ENCODE data around the gene GGN.
"Not testable (repeated sequence)": the region's sequence is repeated elsewhere in the genome, so short reads cannot be mapped to it uniquely, and the experiment has no call there.

The GGN gene

GRCh38 chr19:38412961-38413360 is 25.1 kb upstream of the GGN start:
- Histone ChIP-seq H4K20me1 (no peaks in the 10 kb centered on the region), H3K4me2 (no peak overlapping the region), H3K9me3 (no peaks in the 10 kb centered on the region), H3K27me3 (no peaks in the 10 kb centered on the region), H3K4me3 (no peak overlapping the region), H3K4me1 (peaks cover 11% of the 10 kb centered on the region), H3K9ac (no peak overlapping the region), H3K36me3 (no peaks in the 10 kb centered on the region), H3K27ac (no peak overlapping the region)
- no peak for TF ChIP-seq Cebpa-rat (IDR thresholded peaks at IDR 0.05)

- H3K4me3 ChIP-seq, result no peak overlapping the region
- no peaks in the 10 kb centered on the region for H3K36me3 ChIP-seq
- TF ChIP-seq Cebpa-rat (IDR thresholded peaks at IDR 0.05), result no peak
- no peaks in the 10 kb centered on the region for H4K20me1 ChIP-seq
- H3K4me2 ChIP-seq, result no peak overlapping the region
- H3K9ac ChIP-seq, result no peak overlapping the region
- H3K27ac ChIP-seq, result no peak overlapping the region
- H3K4me1 ChIP-seq, result peaks cover 6% of the 10 kb centered on the region
- no peaks in the 10 kb centered on the region for H3K27me3 ChIP-seq
- no peaks in the 10 kb centered on the region for H3K9me3 ChIP-seq
Measured at GRCh38 chr19:38412491-38412890, 24.7 kb upstream of the GGN start.

- H3K4me1 ChIP-seq, H3K9ac ChIP-seq, H3K27me3 ChIP-seq, H3K27ac ChIP-seq, H3K4me3 ChIP-seq, H3K36me3 ChIP-seq, H3K4me2 ChIP-seq, H3K9me3 ChIP-seq, H4K20me1 ChIP-seq: not testable (repeated sequence)
Measured at GRCh38 chr19:38411898-38412297, 24.1 kb upstream of the GGN start.

- Histone ChIP-seq H3K4me2 (no peak overlapping the region), H3K36me3 (peaks cover 13% of the 10 kb centered on the region), H3K27me3 (no peaks in the 10 kb centered on the region), H3K9me3 (no peaks in the 10 kb centered on the region), H4K20me1 (no peaks in the 10 kb centered on the region), H3K9ac (no peak overlapping the region), H3K27ac (no peak overlapping the region), H3K4me1 (no peaks in the 10 kb centered on the region), H3K4me3 (no peak overlapping the region)
- no peak for TF ChIP-seq Cebpa-rat (IDR thresholded peaks at IDR 0.05)
Measured at GRCh38 chr19:38411041-38411712, 23.3 kb upstream of the GGN start.

GRCh38 chr19:38410407-38410806 is 22.6 kb upstream of the GGN start:
- not testable (repeated sequence) for H3K4me3 ChIP-seq, H3K27me3 ChIP-seq, H3K4me1 ChIP-seq, H4K20me1 ChIP-seq, H3K27ac ChIP-seq, H3K9ac ChIP-seq, H3K4me2 ChIP-seq, H3K9me3 ChIP-seq
- H3K36me3 ChIP-seq, result peaks cover 17% of the 10 kb centered on the region

GRCh38 chr19:38409631-38410133 is 21.8 kb upstream of the GGN start:
- H3K9ac ChIP-seq, result no peak overlapping the region
- H3K27ac ChIP-seq, result no peak overlapping the region
- no peak overlapping the region for H3K4me2 ChIP-seq
- H3K4me3 ChIP-seq, result no peak overlapping the region
- peaks cover 24% of the 10 kb centered on the region for H3K36me3 ChIP-seq
- H3K4me1 ChIP-seq, result no peaks in the 10 kb centered on the region
- H3K9me3 ChIP-seq, result no peaks in the 10 kb centered on the region
- no peaks in the 10 kb centered on the region for H3K27me3 ChIP-seq
- H4K20me1 ChIP-seq, result no peaks in the 10 kb centered on the region
- TF ChIP-seq Cebpa-rat (IDR thresholded peaks at IDR 0.05), result no peak

- H3K4me2 ChIP-seq, result no peak overlapping the region
- peaks cover 26% of the 10 kb centered on the region for H3K36me3 ChIP-seq
- no peaks in the 10 kb centered on the region for H3K9me3 ChIP-seq
- no peak for TF ChIP-seq Cebpa-rat (IDR thresholded peaks at IDR 0.05)
- no peaks in the 10 kb centered on the region for H4K20me1 ChIP-seq
- H3K9ac ChIP-seq, result no peak overlapping the region
- no peaks in the 10 kb centered on the region for H3K27me3 ChIP-seq
- no peak overlapping the region for H3K27ac ChIP-seq
- no peak overlapping the region for H3K4me3 ChIP-seq
- peaks cover 15% of the 10 kb centered on the region for H3K4me1 ChIP-seq
Measured at GRCh38 chr19:38405276-38405675, 17.4 kb upstream of the GGN start.

- TF ChIP-seq Cebpa-rat (IDR thresholded peaks at IDR 0.05), result no peak
- H3K9me3 ChIP-seq, result no peaks in the 10 kb centered on the region
- no peak overlapping the region for H3K4me2 ChIP-seq
- H3K27ac ChIP-seq, result no peak overlapping the region
- H3K27me3 ChIP-seq, result no peaks in the 10 kb centered on the region
- H3K36me3 ChIP-seq, result peaks cover 26% of the 10 kb centered on the region
- H3K9ac ChIP-seq, result no peak overlapping the region
- H3K4me1 ChIP-seq, result peaks cover 15% of the 10 kb centered on the region
- H4K20me1 ChIP-seq, result no peaks in the 10 kb centered on the region
- H3K4me3 ChIP-seq, result no peak overlapping the region
Measured at GRCh38 chr19:38404858-38405257, 17.0 kb upstream of the GGN start.

- peak within 1 kb of the TSS; percentile 69 for H3K27ac ChIP-seq
- H3K9ac ChIP-seq, result peak within 1 kb of the TSS; percentile 76
- peak within 1 kb of the TSS; percentile 83 for H3K4me3 ChIP-seq
- TF ChIP-seq Cebpa-rat (IDR thresholded peaks at IDR 0.05), result no peak
- H3K27me3 ChIP-seq, result peaks cover 6% of the 10 kb centered on the region; the same call in 1 of the 2 replicates
- no peaks in the 10 kb centered on the region for H3K9me3 ChIP-seq
- H3K4me2 ChIP-seq, result peak within 1 kb of the TSS; percentile 96
- H3K36me3 ChIP-seq, result peaks cover 26% of the 10 kb centered on the region
- H3K4me1 ChIP-seq, result peaks cover 15% of the 10 kb centered on the region
- H4K20me1 ChIP-seq, result no peaks in the 10 kb centered on the region
Measured at GRCh38 chr19:38402967-38403674, 15.3 kb upstream of the GGN start, which contains the start of gene FAM98C. FAM98C (plus strand) TSS chr19:38403093; CDS start chr19:38403154, 61 bp downstream.

- H3K36me3 ChIP-seq, result peaks cover 26% of the 10 kb centered on the region
- H3K9ac ChIP-seq, result no peak overlapping the region
- peak overlapping the region; percentile 75 for H3K4me2 ChIP-seq
- TF ChIP-seq Cebpa-rat (IDR thresholded peaks at IDR 0.05), result no peak
- peaks cover 11% of the 10 kb centered on the region for H3K27me3 ChIP-seq
- H3K4me1 ChIP-seq, result peaks cover 15% of the 10 kb centered on the region
- no peaks in the 10 kb centered on the region for H4K20me1 ChIP-seq
- no peak overlapping the region for H3K27ac ChIP-seq
- H3K4me3 ChIP-seq, result peak overlapping the region; percentile 53; the same call in 1 of the 2 replicates
- no peaks in the 10 kb centered on the region for H3K9me3 ChIP-seq
Measured at GRCh38 chr19:38402623-38402966, 14.8 kb upstream of the GGN start.

Data from BLaER1 (cell line).